ENCODE measurements around the gene CPSF3. TPM values are rescaled to one million over a fixed set of nuclear protein-coding genes. Genes with fewer than 3 reads are reported as not detected.

The CPSF3 gene
- total and polyA plus RNA-seq, 3 donors from 2014 or later: 54.4 to 112 (median 72.3) TPM

DNA sequence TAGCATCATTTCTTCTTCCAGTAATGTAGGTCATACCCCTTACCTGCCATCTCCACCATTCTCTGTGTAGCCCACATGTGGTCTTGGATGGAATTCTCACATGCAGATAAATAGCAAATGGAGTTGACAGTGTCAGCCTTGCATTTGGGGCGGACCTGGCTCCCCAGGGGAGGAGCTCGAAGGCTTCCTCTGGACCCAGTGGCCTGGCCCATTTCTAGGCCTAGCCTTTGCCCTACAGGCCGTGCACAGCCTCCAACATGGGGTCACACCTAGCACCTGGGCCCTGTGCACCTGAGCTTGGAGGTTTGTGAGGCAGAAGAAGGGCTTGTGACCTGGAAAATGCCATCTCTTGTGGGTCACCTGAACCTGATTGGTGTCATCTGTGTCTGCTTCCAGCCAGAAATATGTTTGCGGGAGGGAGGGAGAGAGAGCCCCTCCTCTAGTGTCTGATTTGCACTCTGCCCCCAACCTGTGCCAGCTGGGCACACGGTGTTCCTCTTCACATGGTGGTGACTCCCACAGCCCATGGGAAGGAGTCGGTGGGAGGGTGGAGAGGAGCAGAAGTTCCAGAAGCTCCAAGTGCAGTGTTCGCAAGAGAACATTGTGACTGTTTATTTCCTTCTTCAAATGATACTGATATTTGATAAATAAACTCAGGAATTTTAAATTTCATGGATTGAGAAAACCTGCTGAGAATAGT, 33.2 kb upstream of the CPSF3 start:
- WGBS, 2 donors: 72 to 76% methylated on average over 7 of the region's 7 CpGs
- Histone ChIP-seq H3K27ac (no peak overlapping the region), H3K4me3 (no peak overlapping the region), H3K27me3 (no peaks in the 10 kb centered on the region), H3K36me3 (ENCODE audit: low read depth, missing control alignments) (no peaks in the 10 kb centered on the region), H3K4me1 (no peaks in the 10 kb centered on the region), H3K9me3 (no peaks in the 10 kb centered on the region)
- DNase-seq: no peak
- TF ChIP-seq, protein P1, sequence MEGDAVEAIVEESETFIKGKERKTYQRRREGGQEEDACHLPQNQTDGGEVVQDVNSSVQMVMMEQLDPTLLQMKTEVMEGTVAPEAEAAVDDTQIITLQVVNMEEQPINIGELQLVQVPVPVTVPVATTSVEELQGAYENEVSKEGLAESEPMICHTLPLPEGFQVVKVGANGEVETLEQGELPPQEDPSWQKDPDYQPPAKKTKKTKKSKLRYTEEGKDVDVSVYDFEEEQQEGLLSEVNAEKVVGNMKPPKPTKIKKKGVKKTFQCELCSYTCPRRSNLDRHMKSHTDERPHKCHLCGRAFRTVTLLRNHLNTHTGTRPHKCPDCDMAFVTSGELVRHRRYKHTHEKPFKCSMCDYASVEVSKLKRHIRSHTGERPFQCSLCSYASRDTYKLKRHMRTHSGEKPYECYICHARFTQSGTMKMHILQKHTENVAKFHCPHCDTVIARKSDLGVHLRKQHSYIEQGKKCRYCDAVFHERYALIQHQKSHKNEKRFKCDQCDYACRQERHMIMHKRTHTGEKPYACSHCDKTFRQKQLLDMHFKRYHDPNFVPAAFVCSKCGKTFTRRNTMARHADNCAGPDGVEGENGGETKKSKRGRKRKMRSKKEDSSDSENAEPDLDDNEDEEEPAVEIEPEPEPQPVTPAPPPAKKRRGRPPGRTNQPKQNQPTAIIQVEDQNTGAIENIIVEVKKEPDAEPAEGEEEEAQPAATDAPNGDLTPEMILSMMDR (IDR thresholded peaks at IDR 0.05): no peak
- no peak for TF ChIP-seq POLR2A (IDR thresholded peaks at IDR 0.05)
- intact Hi-C loops (cut with DNase I; ENCODE audit: low total_unique reads): no loop called here

DNA sequence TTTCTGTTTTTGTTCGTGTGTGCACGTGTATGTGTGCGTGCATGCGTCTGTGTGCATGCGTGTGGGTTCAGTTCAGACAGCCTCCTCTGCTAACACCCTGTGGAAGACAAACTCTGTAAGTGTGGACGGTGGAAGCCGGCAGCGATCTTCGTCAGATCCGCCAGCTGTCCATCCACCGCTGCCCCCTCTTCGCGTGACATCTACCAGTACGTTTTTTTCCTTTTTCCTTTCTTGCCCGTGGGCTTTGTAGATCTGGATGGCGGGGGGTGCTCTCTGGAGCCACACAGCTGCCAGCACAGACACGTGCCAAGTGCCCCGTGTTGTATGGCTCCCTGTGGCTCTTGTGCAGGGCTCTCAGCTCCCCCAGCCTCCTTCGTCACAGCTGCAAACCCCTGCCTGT, 32.5 kb upstream of the CPSF3 start:
- intact Hi-C loops (cut with DNase I; ENCODE audit: low total_unique reads): no loop called here

DNA sequence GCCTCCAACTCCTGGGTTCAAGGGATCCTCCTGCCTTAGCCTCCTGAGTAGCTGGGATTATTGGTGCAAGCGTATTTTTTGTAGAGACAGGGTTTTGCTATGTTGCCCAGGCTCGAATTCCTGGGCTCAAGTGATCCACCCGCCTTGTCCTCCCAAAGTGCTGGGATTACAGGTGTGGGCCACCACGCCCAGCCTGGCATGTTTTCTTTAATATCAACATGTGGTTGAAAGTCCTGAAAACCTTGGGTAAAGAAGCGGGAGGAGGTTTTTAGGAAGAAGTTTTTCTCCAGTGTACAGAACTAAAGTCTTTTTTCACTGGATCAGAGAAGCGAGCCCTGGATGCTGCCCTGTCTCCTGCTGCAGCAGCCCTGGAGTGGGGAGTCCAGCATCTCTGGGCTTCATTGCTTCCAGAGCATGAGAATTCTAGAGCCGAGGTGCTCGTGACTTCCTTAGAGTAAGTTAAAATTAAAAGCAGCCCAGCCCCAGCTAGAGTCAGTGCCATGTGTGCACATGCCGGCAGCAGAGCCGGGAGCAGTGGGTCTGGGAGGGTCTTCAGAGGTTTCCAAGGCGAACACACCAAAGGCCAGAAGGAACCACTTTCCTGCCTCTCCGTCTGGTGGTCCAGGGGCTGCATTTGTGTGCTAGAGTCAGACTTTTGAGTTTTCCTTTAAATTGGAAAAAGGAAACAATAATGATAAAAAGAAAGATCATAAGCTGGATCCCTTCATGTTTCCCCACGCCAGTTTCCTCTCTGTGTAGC, 31.3 kb upstream of the CPSF3 start:
- no peak for DNase-seq
- 84 to 91% methylated on average over 12 to 13 of the region's 13 CpGs for WGBS, 2 donors
- no peak for TF ChIP-seq POLR2A (IDR thresholded peaks at IDR 0.05)
- TF ChIP-seq, protein P1 (IDR thresholded peaks at IDR 0.05): no peak
- H3K4me3 ChIP-seq: no peak overlapping the region
- intact Hi-C loops (cut with DNase I; ENCODE audit: low total_unique reads): no loop called here
- H3K4me1 ChIP-seq: no peaks in the 10 kb centered on the region
- no peaks in the 10 kb centered on the region for H3K9me3 ChIP-seq
- no peaks in the 10 kb centered on the region for H3K27me3 ChIP-seq
- H3K27ac ChIP-seq: no peak overlapping the region
- no peaks in the 10 kb centered on the region for H3K36me3 ChIP-seq (ENCODE audit: low read depth, missing control alignments)

More for the DNA sequence above, 32.5 kb upstream of the CPSF3 start:
- Histone ChIP-seq H3K4me3 (no peak overlapping the region), H3K4me1 (no peaks in the 10 kb centered on the region), H3K27me3 (no peaks in the 10 kb centered on the region), H3K36me3 (ENCODE audit: low read depth, missing control alignments) (no peaks in the 10 kb centered on the region), H3K9me3 (no peaks in the 10 kb centered on the region), H3K27ac (no peak overlapping the region)
- no peak for TF ChIP-seq POLR2A (IDR thresholded peaks at IDR 0.05)
- TF ChIP-seq, protein P1 (IDR thresholded peaks at IDR 0.05): no peak
- 95 to 96% methylated on average over 19 of the region's 19 CpGs for WGBS, 2 donors
- DNase-seq: no peak

GRCh38 chr2:9392898-9393765, 30.3 kb upstream of the CPSF3 start:
- Histone ChIP-seq H3K4me1 (no peaks in the 10 kb centered on the region), H3K27ac (no peak overlapping the region), H3K4me3 (no peak overlapping the region), H3K27me3 (no peaks in the 10 kb centered on the region), H3K36me3 (ENCODE audit: low read depth, missing control alignments) (no peaks in the 10 kb centered on the region), H3K9me3 (no peaks in the 10 kb centered on the region)
- intact Hi-C loops (cut with DNase I; ENCODE audit: low total_unique reads): no loop called here
- no peak for TF ChIP-seq POLR2A (IDR thresholded peaks at IDR 0.05)
- TF ChIP-seq, protein P1 (IDR thresholded peaks at IDR 0.05): no peak
- DNase-seq: no peak
- 69 to 76% methylated on average over 13 to 28 of the region's 28 CpGs for WGBS, 2 donors
